Measurements from ENCODE around the gene LDHD. TPM values are rescaled to one million over a fixed set of nuclear protein-coding genes. Genes with fewer than 3 reads are reported as not detected.

LDHD gene
- total RNA-seq, 4 donors from 2014 or later, result 27.8 to 54.5 (median 44.2) TPM

GRCh38 chr16:75062135-75062975, 54.2 kb downstream of the LDHD start:
- H3K27me3 ChIP-seq, result no peaks in the 10 kb centered on the region
- in situ Hi-C loops (cut with MboI; ENCODE audit: low sequenced_read_pairs in 4 of 4), result no loop called here
- H3K9me3 ChIP-seq, result no peaks in the 10 kb centered on the region
- H3K36me3 ChIP-seq, result no peaks in the 10 kb centered on the region
- intact Hi-C loops (cut with DNase I; ENCODE audit: low total_unique reads), result no loop called here
- DNase-seq (peak in 1 of 2 donors; percentile 34), ATAC-seq (peak; percentile 32 to 52)
- TF ChIP-seq POLR2A (IDR thresholded peaks at IDR 0.05), result no peak
- TF ChIP-seq, protein P1, sequence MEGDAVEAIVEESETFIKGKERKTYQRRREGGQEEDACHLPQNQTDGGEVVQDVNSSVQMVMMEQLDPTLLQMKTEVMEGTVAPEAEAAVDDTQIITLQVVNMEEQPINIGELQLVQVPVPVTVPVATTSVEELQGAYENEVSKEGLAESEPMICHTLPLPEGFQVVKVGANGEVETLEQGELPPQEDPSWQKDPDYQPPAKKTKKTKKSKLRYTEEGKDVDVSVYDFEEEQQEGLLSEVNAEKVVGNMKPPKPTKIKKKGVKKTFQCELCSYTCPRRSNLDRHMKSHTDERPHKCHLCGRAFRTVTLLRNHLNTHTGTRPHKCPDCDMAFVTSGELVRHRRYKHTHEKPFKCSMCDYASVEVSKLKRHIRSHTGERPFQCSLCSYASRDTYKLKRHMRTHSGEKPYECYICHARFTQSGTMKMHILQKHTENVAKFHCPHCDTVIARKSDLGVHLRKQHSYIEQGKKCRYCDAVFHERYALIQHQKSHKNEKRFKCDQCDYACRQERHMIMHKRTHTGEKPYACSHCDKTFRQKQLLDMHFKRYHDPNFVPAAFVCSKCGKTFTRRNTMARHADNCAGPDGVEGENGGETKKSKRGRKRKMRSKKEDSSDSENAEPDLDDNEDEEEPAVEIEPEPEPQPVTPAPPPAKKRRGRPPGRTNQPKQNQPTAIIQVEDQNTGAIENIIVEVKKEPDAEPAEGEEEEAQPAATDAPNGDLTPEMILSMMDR (IDR thresholded peaks at IDR 0.05 in 4 of 5, conservative IDR thresholded peaks at IDR 0.05 in 1 of 5), result peak in 2 of 5 experiments; percentile 29 to 31
- peak overlapping the region; percentile 54 to 76 (median 70) for H3K27ac ChIP-seq
- peak overlapping the region in 1 of 4 donors; percentile 1 for H3K4me3 ChIP-seq
- peaks cover 57 to 68% of the 10 kb centered on the region in 2 donors for H3K4me1 ChIP-seq

Other genes with a start within 250 kb of the LDHD start
- 10 to 100 TPM; 12.9 to 31.3 (median 19.5) TPM for gene WDR59, start 131.7 kb downstream of the LDHD start, total RNA-seq
- gene ZNRF1, start 117.8 kb downstream of the LDHD start, total RNA-seq, result 10 to 100 TPM; 21.7 to 37.1 (median 30.2) TPM
- 10 to 100 TPM in 1 of 4 donors, 1 to 10 TPM in 3; 4.1 to 11.0 (median 6.5) TPM for gene ZFP1, start 31.7 kb upstream of the LDHD start, total RNA-seq
- 1 to 10 TPM in 1 of 4 donors, not detected in 3; 3.0 TPM for gene CTRB2, start 90.4 kb upstream of the LDHD start, total RNA-seq
- not detected for gene CTRB1, start 102.2 kb upstream of the LDHD start, total RNA-seq
- 100 to 1,000 TPM; 101 to 153 (median 145) TPM for gene BCAR1, start 134.8 kb upstream of the LDHD start, total RNA-seq

All from gastrocnemius medialis (tissue), 4 donors.